Suprapubic skin (tissue), 4 donors: ENCODE measurements around the gene PPP1R10. TPM values are rescaled to one million over a fixed set of nuclear protein-coding genes. Genes with fewer than 3 reads are reported as not detected.

Experiments
- DNase-seq, 2 donors: peaks; one replicate each; pipeline ENCODE4 v3.0.0-alpha.2; 2019; ENCODE audit warnings: low spot score in 2 of 2
- H3K27ac ChIP-seq: fragments of 200-600 bp; sonication (generic); one replicate; pipeline ENCODE4 v1.5.1; 2019
- H3K27me3 ChIP-seq: fragments of 200-600 bp; sonication (generic); one replicate; pipeline ENCODE4 v1.5.1; 2019
- H3K36me3 ChIP-seq: fragments of 200-600 bp; sonication (generic); one replicate; pipeline ENCODE4 v1.5.1; 2019
- H3K4me1 ChIP-seq: fragments of 200-600 bp; sonication (generic); one replicate; pipeline ENCODE4 v1.5.1; 2019
- H3K4me3 ChIP-seq: fragments of 200-600 bp; sonication (generic); one replicate; pipeline ENCODE4 v1.5.1; 2019; ENCODE audit warnings: mild to moderate bottlenecking
- H3K9me3 ChIP-seq: fragments of 200-600 bp; sonication (generic); one replicate; pipeline ENCODE4 v1.5.1; 2019
- CTCF ChIP-seq, 2 donors: fragments of 200-600 bp in 1 of 2; fragments of 450-650 bp in 1 of 2; sonication (generic) in 1 of 2; IDR thresholded peaks; one replicate each; pipeline ENCODE4 v1.5.1; 2016 to 2019; ENCODE audit warnings: antibody characterized with exemption in 2 of 2, mild to moderate bottlenecking in 1 of 2, moderate library complexity in 1 of 2
- EP300 ChIP-seq: sonication (generic); formaldehyde crosslinking; IDR thresholded peaks from one replicate; pipeline ENCODE4 v1.6.1; 2017; ENCODE audit warnings: antibody characterized with exemption
- POLR2A ChIP-seq, 2 donors: fragments of 450-650 bp; IDR thresholded peaks; one replicate each; pipeline ENCODE4 v1.6.1; 2017; ENCODE audit warnings: antibody characterized with exemption in 2 of 2, mild to moderate bottlenecking in 2 of 2, moderate library complexity in 2 of 2
- POLR2AphosphoS5 ChIP-seq, 3 donors: sonication (generic); formaldehyde crosslinking; IDR thresholded peaks; one replicate each; pipeline ENCODE4 v1.6.1; 2017; ENCODE audit warnings: antibody characterized with exemption in 3 of 3
- WGBS: methylation state at CpG from one replicate; pipeline ENCODE4 v1.1.5; 2018; 5-methylcytosine and 5-hydroxymethylcytosine counted together
- total RNA-seq, 4 donors: library from RNA; depleted of rRNA; stranded (reverse); fragments of >200 nt; gene quantifications; one replicate each; pipeline ENCODE4 v1.1.0, GENCODE V29; 2016

The PPP1R10 gene
- total RNA-seq, 4 donors from 2014 or later, result 27.2 to 68.2 (median 46.7) TPM

- Histone ChIP-seq H3K4me1 (peaks cover 37% of the 10 kb centered on the region), H3K27me3 (no peaks in the 10 kb centered on the region), H3K36me3 (peaks cover under 1% of the 10 kb centered on the region), H3K27ac (peak overlapping the region; percentile 94), H3K9me3 (no peaks in the 10 kb centered on the region), H3K4me3 (peak overlapping the region; percentile 71)
- no peak for DNase-seq
- 71% methylated on average over 1 of the region's 1 CpG for WGBS
- TF ChIP-seq POLR2AphosphoS5 (IDR thresholded peaks at IDR 0.05) (no peak), EP300 (no peak), POLR2A (IDR thresholded peaks at IDR 0.05) (no peak), CTCF (IDR thresholded peaks at IDR 0.05) (no peak)
Measured at GRCh38 chr6:30570263-30570662, 46.8 kb downstream of the PPP1R10 start.

GRCh38 chr6:30568245-30568644 is 48.8 kb downstream of the PPP1R10 start:
- no peak for DNase-seq
- H3K36me3 ChIP-seq, result peaks cover 1% of the 10 kb centered on the region
- H3K4me1 ChIP-seq, result peaks cover 29% of the 10 kb centered on the region
- H3K27ac ChIP-seq, result no peak overlapping the region
- no peak overlapping the region for H3K4me3 ChIP-seq
- no peaks in the 10 kb centered on the region for H3K9me3 ChIP-seq
- H3K27me3 ChIP-seq, result no peaks in the 10 kb centered on the region
- no peak for TF ChIP-seq EP300
- no peak for TF ChIP-seq POLR2AphosphoS5 (IDR thresholded peaks at IDR 0.05)
- no peak for TF ChIP-seq CTCF (IDR thresholded peaks at IDR 0.05)
- no peak for TF ChIP-seq POLR2A (IDR thresholded peaks at IDR 0.05)
- WGBS, result 69% methylated on average over 3 of the region's 3 CpGs

DNA sequence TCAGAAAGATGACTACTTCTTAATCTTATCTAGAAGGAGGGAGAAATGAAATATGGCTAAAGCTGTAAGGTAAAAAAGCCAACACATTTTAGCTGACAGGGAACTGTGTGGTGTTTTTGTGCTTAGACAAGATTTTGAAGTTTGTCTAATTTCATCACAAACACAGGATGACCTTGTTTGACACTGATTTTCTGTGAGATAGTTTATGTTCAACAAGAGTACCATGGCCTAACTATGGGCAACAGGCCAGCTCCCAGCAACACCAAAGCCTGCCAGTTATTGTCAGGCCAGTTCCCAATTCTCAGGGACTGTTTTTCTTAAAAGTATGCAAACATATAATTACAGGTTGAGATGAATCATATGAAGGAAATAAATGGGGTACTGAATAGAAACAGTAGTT is 51.3 kb downstream of the PPP1R10 start:
- no peaks in the 10 kb centered on the region for H3K27me3 ChIP-seq
- H3K36me3 ChIP-seq, result peaks cover 18% of the 10 kb centered on the region
- H3K4me3 ChIP-seq, result no peak overlapping the region
- peaks cover 13% of the 10 kb centered on the region for H3K4me1 ChIP-seq
- H3K27ac ChIP-seq, result no peak overlapping the region
- no peak for DNase-seq
- TF ChIP-seq CTCF (IDR thresholded peaks at IDR 0.05) (no peak), POLR2A (IDR thresholded peaks at IDR 0.05) (no peak), EP300 (no peak), POLR2AphosphoS5 (IDR thresholded peaks at IDR 0.05) (no peak)
- H3K9me3 ChIP-seq, result no peaks in the 10 kb centered on the region

- no peak for TF ChIP-seq POLR2AphosphoS5 (IDR thresholded peaks at IDR 0.05)
- no peak for TF ChIP-seq CTCF (IDR thresholded peaks at IDR 0.05)
- TF ChIP-seq POLR2A (IDR thresholded peaks at IDR 0.05), result no peak
- no peak for TF ChIP-seq EP300
- H3K9me3 ChIP-seq, result no peaks in the 10 kb centered on the region
- no peaks in the 10 kb centered on the region for H3K27me3 ChIP-seq
- 92% methylated on average over 1 of the region's 1 CpG for WGBS
- H3K36me3 ChIP-seq, result peaks cover 18% of the 10 kb centered on the region
- no peak overlapping the region for H3K4me3 ChIP-seq
- H3K4me1 ChIP-seq, result no peaks in the 10 kb centered on the region
- DNase-seq, result no peak
- no peak overlapping the region for H3K27ac ChIP-seq
Measured at GRCh38 chr6:30564114-30564513, 52.9 kb downstream of the PPP1R10 start.

- no peak overlapping the region for H3K4me3 ChIP-seq
- H3K9me3 ChIP-seq, result no peaks in the 10 kb centered on the region
- TF ChIP-seq EP300 (no peak), CTCF (IDR thresholded peaks at IDR 0.05) (no peak), POLR2A (IDR thresholded peaks at IDR 0.05) (no peak), POLR2AphosphoS5 (IDR thresholded peaks at IDR 0.05) (no peak)
- DNase-seq, result no peak
- peaks cover 18% of the 10 kb centered on the region for H3K36me3 ChIP-seq
- 91% methylated on average over 14 of the region's 14 CpGs for WGBS
- no peak overlapping the region for H3K27ac ChIP-seq
- H3K4me1 ChIP-seq, result peaks cover 9% of the 10 kb centered on the region
- no peaks in the 10 kb centered on the region for H3K27me3 ChIP-seq
Measured at GRCh38 chr6:30562470-30563425, 54.3 kb downstream of the PPP1R10 start.
